ENCODE measurements around the gene TRPC3.

Gene TRPC3

DNA sequence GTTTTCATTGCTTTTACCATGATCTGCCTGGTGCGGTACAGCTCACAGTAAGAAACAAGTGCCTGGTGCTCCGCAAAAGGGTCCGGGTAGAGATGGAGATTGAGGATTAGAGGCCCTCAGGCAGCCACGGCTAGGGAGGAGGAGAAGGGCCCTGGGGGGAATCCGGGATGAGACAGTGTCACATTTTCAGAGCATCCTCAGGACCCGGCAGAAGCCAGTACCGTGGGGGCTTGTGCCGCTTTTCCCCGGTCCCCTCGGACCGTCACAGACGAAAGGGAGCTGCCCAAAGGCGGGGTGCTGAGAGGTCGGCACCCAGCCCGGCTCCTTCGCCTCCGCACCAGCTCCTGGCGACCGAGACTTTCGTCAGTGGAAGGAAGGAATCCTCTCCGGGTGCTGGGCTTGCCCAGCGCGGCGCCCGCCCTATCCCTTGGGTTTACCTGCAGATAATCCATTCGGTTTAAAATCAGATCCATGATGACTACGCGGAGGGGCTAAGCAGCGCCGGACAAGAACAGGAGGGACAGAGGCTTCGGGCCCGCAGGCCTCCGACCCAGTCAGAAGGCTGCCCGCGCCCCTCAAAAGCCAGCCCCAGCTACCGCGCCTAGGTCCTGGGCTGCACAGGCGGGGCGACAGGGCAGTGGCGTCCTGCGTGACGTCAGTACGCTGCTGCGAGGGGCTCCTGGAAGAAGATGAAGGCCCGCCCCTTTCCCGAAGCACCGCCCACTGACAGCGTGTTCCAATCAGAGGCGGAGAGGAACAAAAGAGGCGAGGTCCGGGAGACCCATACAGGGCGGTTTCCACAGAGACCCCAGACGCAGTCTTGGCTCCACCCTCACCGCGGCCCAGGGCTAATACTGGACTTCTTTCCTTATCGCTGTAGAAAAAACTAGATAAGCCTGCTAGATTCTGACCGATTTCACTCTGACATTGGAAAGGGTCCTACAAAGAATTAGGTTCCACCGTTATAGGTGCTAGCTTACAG, 81.7 kb downstream of the TRPC3 start, which contains the start of gene BBS7:
TSS of gene BBS7 (minus strand) at position 634 of the 982 bp plus-strand sequence. CDS start at position 473, 161 bp downstream.
- peak; percentile 94 for DNase-seq

DNA sequence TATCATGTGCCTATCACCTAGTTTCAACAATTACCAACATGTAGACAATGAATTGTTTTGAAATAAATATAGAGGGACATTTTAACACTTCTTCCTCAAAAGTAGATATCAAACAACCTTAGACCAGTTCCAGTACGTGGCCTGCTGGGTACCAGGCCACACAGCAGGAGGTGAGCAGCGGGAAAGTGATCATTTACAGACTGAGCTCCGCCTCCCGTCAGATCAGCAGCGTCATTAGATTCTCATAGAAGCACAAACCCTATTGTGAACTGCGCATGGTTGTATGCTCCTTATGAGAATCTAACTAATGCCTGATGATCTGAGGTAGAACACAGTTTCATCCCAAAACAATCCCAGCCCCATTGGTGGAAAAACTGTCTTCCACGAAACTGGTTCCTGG, 88.1 kb downstream of the TRPC3 start:
- no peak for DNase-seq

DNA sequence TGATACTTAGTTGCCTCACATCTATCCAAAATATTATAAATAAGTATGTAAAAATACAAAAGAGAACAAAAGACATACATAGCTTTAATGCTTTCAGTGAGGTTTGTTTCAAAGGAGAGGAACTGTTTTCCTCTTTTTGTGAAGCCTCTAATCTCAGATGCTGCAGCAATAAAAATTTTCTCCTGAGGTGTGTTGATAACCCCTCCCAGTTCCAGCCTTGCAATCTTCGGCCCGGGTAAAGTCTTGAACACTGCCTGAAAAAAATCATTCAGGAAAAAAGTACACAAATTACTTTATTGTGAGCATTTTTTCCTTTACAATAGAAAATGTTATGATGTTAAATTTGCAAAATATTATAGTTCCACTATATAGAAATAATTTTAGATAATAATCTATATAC, 90.4 kb downstream of the TRPC3 start:
- no peak for DNase-seq

DNA sequence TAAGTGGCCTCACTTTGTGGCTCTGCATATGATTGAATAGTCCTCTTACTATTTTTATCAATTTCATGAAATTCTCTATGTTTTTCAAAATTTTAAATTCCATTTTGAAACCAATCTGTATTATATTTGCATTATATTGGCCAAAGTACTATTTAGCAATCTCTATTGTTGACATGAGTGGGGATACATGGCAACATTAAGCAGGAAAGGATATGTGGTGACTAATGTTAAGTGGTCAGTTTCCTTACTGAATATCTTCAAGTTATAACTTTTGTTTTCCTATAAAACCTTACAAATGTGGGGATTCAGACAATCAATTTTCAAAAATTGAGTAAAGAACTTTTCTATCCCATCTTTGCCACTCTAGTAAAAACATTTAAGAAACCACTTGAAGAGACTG, 91.7 kb downstream of the TRPC3 start:
- DNase-seq, result no peak

DNA sequence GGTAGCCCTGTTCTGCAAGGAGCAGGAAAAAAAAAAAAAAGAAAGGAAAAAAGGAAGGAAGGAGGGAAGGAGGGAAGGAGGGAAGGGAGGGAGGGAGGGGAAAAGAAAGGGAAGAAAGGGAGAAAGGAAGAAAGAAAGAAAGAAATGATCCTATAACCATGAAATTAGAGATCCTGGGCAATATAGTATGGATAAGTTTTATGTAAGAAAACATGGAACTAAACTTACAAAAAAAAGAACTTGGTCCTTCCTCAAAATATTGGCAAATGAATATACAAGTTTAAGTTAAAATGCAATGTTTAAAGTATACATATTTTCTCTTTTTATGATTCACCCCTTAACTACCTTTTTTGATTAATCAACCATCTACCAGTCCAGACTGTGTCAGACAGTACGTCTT, 100.5 kb downstream of the TRPC3 start:
- DNase-seq, result no peak

DNA sequence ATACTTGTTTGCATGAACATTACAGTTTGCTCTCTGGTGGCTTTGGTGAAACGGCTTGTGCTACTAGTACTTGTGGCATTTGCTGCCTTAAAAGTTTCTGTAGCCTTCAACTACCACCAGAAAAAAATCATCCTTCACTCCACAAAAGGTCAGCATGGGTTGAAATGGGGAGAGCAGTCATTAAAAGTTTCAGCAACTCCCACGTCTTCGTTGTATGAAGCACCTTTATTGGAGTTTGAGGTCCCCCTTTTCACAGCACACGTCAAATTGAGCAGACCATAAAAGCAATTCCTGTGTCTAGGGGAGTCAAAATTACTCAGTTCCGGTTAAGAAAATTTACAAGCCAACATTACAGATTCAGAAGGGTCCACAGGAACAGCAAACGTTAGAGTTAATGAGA, 105.2 kb downstream of the TRPC3 start:
- no peak for DNase-seq

DNA sequence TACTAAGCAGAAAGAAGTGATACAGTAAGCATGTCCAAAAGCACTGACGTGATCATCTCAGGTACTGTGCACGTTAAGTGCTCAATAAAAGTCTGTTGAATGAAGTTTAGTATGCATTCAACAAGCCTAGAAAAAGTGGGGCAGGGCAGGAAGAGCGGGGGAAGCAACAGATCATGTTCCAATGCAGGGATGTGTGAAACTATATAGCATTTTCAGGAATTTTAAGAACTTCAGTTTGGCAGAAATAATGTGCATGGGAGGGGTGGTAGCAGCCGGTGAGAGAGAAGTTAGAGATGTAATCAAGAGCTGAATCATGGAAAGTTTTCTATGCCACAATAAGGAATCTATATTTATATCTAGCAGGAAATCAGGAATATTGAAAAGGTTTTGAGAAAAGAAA, 109.0 kb downstream of the TRPC3 start:
- no peak for DNase-seq

DNA sequence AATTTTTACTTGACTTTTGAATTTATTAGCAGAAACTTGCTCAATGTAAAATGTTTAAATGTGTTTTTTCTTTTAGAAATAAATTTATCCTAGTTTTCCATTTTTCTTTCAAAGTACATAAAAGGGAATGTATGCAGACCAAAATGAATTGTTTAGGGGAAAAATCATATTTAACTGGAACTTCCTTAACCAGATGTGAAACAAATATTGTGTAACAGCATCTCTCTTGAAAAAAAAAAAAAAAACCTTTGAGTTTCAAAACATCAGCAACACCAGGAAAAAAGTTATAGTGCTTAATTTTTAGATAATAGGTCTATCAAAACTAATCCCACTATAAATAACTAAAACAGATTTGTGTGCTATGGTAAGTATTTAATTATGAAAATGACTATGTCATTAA, 113.7 kb downstream of the TRPC3 start:
- no peak for DNase-seq

DNA sequence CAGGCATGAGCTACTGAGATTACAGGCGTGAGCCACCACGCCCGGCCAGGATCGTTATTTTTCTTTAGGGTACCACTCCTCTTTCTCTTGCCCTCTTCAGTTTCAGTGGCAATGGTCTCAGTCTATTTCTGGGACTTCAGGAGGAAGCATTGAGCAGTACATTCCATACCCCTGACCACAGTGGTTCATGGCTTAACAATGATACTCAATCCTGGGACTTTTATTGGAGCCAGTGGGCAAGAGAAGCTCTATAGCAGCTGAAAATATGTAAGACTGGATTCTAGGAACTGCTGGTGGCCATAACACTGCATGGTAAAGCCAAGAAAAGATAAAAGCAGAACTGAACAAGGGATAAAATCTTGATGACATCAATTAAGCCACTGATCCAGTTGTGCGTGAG, 122.3 kb downstream of the TRPC3 start:
- no peak for DNase-seq

Data from NCI-H2081 (cell line).